ENCODE measurements around the gene SLC39A5. TPM values are rescaled to one million over a fixed set of nuclear protein-coding genes. Genes with fewer than 3 reads are reported as not detected.

The SLC39A5 gene
- total RNA-seq, 1 experiment from 2014 or later = not detected

DNA sequence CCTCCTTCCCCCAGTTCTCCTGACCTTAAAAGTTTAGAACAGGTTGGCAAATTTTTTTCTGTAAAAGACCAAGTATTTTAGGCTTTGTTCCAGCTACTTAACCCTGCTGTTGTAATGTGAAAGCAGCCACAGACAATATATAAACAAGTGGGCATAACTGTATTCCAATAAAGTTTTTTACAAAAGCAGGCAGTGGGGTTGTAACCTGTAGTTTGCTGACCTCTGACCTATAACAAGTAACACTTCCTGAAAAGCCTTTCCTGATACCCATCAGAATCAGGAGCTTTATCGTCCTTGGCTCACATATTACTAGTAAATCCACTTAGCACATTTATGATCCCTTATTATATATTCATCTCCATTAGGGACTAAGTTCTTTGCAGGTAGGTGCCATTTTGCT is 27.5 kb upstream of the SLC39A5 start:
- Histone ChIP-seq H3K9me3 (ENCODE audit: control insufficient read depth, low read depth, low read length) (no peaks in the 10 kb centered on the region), H3K56ac (ENCODE audit: insufficient read length, low read depth, low read length) (no peak overlapping the region), H3K4me1 (ENCODE audit: insufficient read depth, low read length) (no peaks in the 10 kb centered on the region), H2BK15ac (ENCODE audit: low read depth, low read length) (no peak overlapping the region), H4K91ac (ENCODE audit: insufficient read length, low read depth, low read length) (no peak overlapping the region), H3K23ac (ENCODE audit: insufficient read length, low read depth, low read length) (no peak overlapping the region), H3K23me2 (ENCODE audit: insufficient read length, low read depth, low read length, poor library complexity, severe bottlenecking) (no peaks in the 10 kb centered on the region), H4K20me1 (ENCODE audit: control insufficient read depth, insufficient read depth, insufficient read length) (no peaks in the 10 kb centered on the region), H2BK20ac (ENCODE audit: low read depth, low read length, poor library complexity, severe bottlenecking) (no peak overlapping the region), H2BK120ac (ENCODE audit: low read depth, low read length, poor library complexity, severe bottlenecking) (no peak overlapping the region), H3K4ac (ENCODE audit: low read depth, low read length) (no peak overlapping the region), H3K79me1 (ENCODE audit: insufficient read depth, low read depth, low read length, poor library complexity, severe bottlenecking) (no peaks in the 10 kb centered on the region), H2AK5ac (ENCODE audit: insufficient read length, low read length) (no peak overlapping the region), H3K14ac (ENCODE audit: insufficient read depth, low read length) (no peak overlapping the region), H3K9ac (ENCODE audit: extremely low read depth, insufficient read length, low read length) (no peak overlapping the region), H3K27ac (ENCODE audit: insufficient read length, low read depth, low read length) (no peak overlapping the region), H3K4me2 (ENCODE audit: insufficient read depth, insufficient read length, low read length) (no peak overlapping the region), H4K5ac (ENCODE audit: insufficient read length, low read depth, low read length) (no peak overlapping the region), H3K27me3 (ENCODE audit: insufficient read depth, low read length) (no peaks in the 10 kb centered on the region), H2BK12ac (ENCODE audit: insufficient read length, low read depth, low read length) (no peak overlapping the region), H3K18ac (ENCODE audit: insufficient read length, low read depth, low read length) (no peak overlapping the region), H2AFZ (ENCODE audit: low read length) (no peak overlapping the region), H3K79me2 (ENCODE audit: insufficient read depth, low read length) (no peaks in the 10 kb centered on the region), H4K8ac (replicated peaks; ENCODE audit: insufficient read length, low read depth, low read length) (no peak overlapping the region), H3T11ph (ENCODE audit: low read length) (no peak overlapping the region), H2BK5ac (ENCODE audit: insufficient read length, low read length) (no peak overlapping the region)
- Mint-ChIP-seq H3K4me3 (no peak overlapping the region), H3K27me3 (ENCODE audit: low read depth) (no peaks in the 10 kb centered on the region), H3K27ac (no peak overlapping the region; a peak in 1 of 7 replicates), H3K9me3 (no peaks in the 10 kb centered on the region), H3K36me3 (ENCODE audit: insufficient read depth in 1 of 3, low read depth in 3 of 3) (peaks cover 12 to 35% (median 25%) of the 10 kb centered on the region in 3 experiments; a peak in 6 of 7 replicates), H3K4me1 (peaks cover 5 to 10% of the 10 kb centered on the region in 2 experiments)
- DNase-seq = no peak
- TF ChIP-seq, protein P1, sequence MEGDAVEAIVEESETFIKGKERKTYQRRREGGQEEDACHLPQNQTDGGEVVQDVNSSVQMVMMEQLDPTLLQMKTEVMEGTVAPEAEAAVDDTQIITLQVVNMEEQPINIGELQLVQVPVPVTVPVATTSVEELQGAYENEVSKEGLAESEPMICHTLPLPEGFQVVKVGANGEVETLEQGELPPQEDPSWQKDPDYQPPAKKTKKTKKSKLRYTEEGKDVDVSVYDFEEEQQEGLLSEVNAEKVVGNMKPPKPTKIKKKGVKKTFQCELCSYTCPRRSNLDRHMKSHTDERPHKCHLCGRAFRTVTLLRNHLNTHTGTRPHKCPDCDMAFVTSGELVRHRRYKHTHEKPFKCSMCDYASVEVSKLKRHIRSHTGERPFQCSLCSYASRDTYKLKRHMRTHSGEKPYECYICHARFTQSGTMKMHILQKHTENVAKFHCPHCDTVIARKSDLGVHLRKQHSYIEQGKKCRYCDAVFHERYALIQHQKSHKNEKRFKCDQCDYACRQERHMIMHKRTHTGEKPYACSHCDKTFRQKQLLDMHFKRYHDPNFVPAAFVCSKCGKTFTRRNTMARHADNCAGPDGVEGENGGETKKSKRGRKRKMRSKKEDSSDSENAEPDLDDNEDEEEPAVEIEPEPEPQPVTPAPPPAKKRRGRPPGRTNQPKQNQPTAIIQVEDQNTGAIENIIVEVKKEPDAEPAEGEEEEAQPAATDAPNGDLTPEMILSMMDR (conservative IDR thresholded peaks at IDR 0.05) = no peak
- no CpG with 5 or more reads among the region's 1 CpG for WGBS (ENCODE audit: extremely low coverage, insufficient read length, low lambda C conversion rate)

Measured in H9 (cell line).